OCI-LY1 (cell line): ENCODE measurements around the gene ILF3.

Experiments used
- H2AFZ ChIP-seq: fragments of 200-600 bp; sonication (generic), shearing (Covaris generic); 2 replicates; pipeline ENCODE4 v1.6.0; 2014; ENCODE audit warnings: antibody characterized with exemption, mild to moderate bottlenecking, low read length
- H3F3A ChIP-seq: fragments of 200-600 bp; sonication (generic), shearing (Covaris generic); 2 replicates; pipeline ENCODE4 v1.6.0; 2014; ENCODE audit warnings: mild to moderate bottlenecking, antibody characterized with exemption, low read length, moderate library complexity; ENCODE audit not compliant: insufficient read depth
- H3K27ac ChIP-seq: fragments of 200-600 bp; sonication (generic); 2 replicates; pipeline ENCODE4 v1.5.1; 2014; ENCODE audit warnings: low read length, mixed run types, mild to moderate bottlenecking, low read depth; ENCODE audit not compliant: poor library complexity, severe bottlenecking
- H3K27me3 ChIP-seq: fragments of 200-600 bp; sonication (generic); 2 replicates; pipeline ENCODE4 v1.6.0; 2014; ENCODE audit warnings: antibody characterized with exemption, mild to moderate bottlenecking, low read length, moderate library complexity; ENCODE audit not compliant: insufficient read depth
- H3K36me3 ChIP-seq: fragments of 200-600 bp; sonication (generic); 2 replicates; pipeline ENCODE4 v1.6.1; 2014; ENCODE audit warnings: mild to moderate bottlenecking, antibody characterized with exemption, low read length, moderate library complexity, mixed read lengths; ENCODE audit not compliant: insufficient read depth
- H3K4me1 ChIP-seq: fragments of 200-600 bp; sonication (generic); 2 replicates; pipeline ENCODE4 v1.5.1; 2014; ENCODE audit warnings: mild to moderate bottlenecking, low read length, moderate library complexity; ENCODE audit not compliant: insufficient read depth, severe bottlenecking
- H3K4me2 ChIP-seq: fragments of 200-600 bp; sonication (generic), shearing (Covaris generic); 2 replicates; pipeline ENCODE4 v1.6.1; 2014; ENCODE audit warnings: low read length
- H3K4me3 ChIP-seq: fragments of 200-600 bp; sonication (generic); 2 replicates; pipeline ENCODE4 v1.5.1; 2014; ENCODE audit warnings: low read length, low read depth, mild to moderate bottlenecking, mixed read lengths; ENCODE audit not compliant: poor library complexity, severe bottlenecking
- H3K79me2 ChIP-seq: fragments of 200-600 bp; shearing (Covaris generic); 2 replicates; pipeline ENCODE4 v1.6.1; 2016; ENCODE audit warnings: mixed run types, low read length, mixed read lengths; ENCODE audit not compliant: insufficient read depth
- H3K9ac ChIP-seq: fragments of 200-600 bp; sonication (generic), shearing (Covaris generic); 2 replicates; pipeline ENCODE4 v1.6.1; 2014; ENCODE audit warnings: mild to moderate bottlenecking, low read length, mixed read lengths
- H3K9me2 ChIP-seq: fragments of 200-600 bp; sonication (generic), shearing (Covaris generic); 2 replicates; pipeline ENCODE4 v1.6.1; 2014; ENCODE audit warnings: low read depth, mild to moderate bottlenecking, low read length, mixed read lengths
- H3K9me3 ChIP-seq: fragments of 200-600 bp; shearing (Covaris generic); 2 replicates; pipeline ENCODE4 v1.6.1; 2014; ENCODE audit warnings: low read length, mixed read lengths
- H4K20me1 ChIP-seq: fragments of 200-600 bp; sonication (generic), shearing (Covaris generic); 2 replicates; pipeline ENCODE4 v1.6.0; 2016; ENCODE audit warnings: mild to moderate bottlenecking, low read length; ENCODE audit not compliant: insufficient read depth
- EZH2 ChIP-seq: fragments of 200-600 bp; sonication (generic), shearing (Covaris generic); IDR thresholded peaks from 2 replicates; pipeline ENCODE4 v1.8.0; 2017; ENCODE audit warnings: borderline replicate concordance, mixed run types, mild to moderate bottlenecking, antibody characterized with exemption, low read length, moderate library complexity, mixed read lengths
- TF ChIP-seq, protein P1 (sequence below): fragments of 200-600 bp; sonication (generic), shearing (Covaris generic); IDR thresholded peaks from 2 replicates; pipeline ENCODE4 v1.5.1; 2017; ENCODE audit warnings: mild to moderate bottlenecking, antibody characterized with exemption, low read length, moderate library complexity, mixed read lengths

The ILF3 gene

GRCh38 chr19:10634430-10634829 is 19.7 kb upstream of the ILF3 start:
- Histone ChIP-seq H3K27ac (no peak overlapping the region), H3K27me3 (no peaks in the 10 kb centered on the region), H3K79me2 (no peaks in the 10 kb centered on the region), H3K4me1 (no peaks in the 10 kb centered on the region), H3K9ac (no peak overlapping the region), H4K20me1 (no peaks in the 10 kb centered on the region), H2AFZ (no peak overlapping the region), H3K4me3 (no peak overlapping the region), H3K4me2 (no peak overlapping the region), H3F3A (no peaks in the 10 kb centered on the region), H3K36me3 (peaks cover 79% of the 10 kb centered on the region), H3K9me3 (no peaks in the 10 kb centered on the region), H3K9me2 (no peaks in the 10 kb centered on the region)
- no peak for TF ChIP-seq EZH2
- TF ChIP-seq, protein P1, sequence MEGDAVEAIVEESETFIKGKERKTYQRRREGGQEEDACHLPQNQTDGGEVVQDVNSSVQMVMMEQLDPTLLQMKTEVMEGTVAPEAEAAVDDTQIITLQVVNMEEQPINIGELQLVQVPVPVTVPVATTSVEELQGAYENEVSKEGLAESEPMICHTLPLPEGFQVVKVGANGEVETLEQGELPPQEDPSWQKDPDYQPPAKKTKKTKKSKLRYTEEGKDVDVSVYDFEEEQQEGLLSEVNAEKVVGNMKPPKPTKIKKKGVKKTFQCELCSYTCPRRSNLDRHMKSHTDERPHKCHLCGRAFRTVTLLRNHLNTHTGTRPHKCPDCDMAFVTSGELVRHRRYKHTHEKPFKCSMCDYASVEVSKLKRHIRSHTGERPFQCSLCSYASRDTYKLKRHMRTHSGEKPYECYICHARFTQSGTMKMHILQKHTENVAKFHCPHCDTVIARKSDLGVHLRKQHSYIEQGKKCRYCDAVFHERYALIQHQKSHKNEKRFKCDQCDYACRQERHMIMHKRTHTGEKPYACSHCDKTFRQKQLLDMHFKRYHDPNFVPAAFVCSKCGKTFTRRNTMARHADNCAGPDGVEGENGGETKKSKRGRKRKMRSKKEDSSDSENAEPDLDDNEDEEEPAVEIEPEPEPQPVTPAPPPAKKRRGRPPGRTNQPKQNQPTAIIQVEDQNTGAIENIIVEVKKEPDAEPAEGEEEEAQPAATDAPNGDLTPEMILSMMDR, result no peak

- H2AFZ ChIP-seq, result no peak overlapping the region
- no peak overlapping the region for H3K4me3 ChIP-seq
- H3K4me2 ChIP-seq, result no peak overlapping the region
- H3K9ac ChIP-seq, result no peak overlapping the region
- no peaks in the 10 kb centered on the region for H3K79me2 ChIP-seq
- H3K9me2 ChIP-seq, result no peaks in the 10 kb centered on the region
- H4K20me1 ChIP-seq, result no peaks in the 10 kb centered on the region
- no peaks in the 10 kb centered on the region for H3K4me1 ChIP-seq
- H3F3A ChIP-seq, result no peaks in the 10 kb centered on the region
- no peak for TF ChIP-seq EZH2
- TF ChIP-seq, protein P1, result no peak
- H3K9me3 ChIP-seq, result no peaks in the 10 kb centered on the region
- H3K36me3 ChIP-seq, result peaks cover 82% of the 10 kb centered on the region
- H3K27me3 ChIP-seq, result no peaks in the 10 kb centered on the region
- H3K27ac ChIP-seq, result no peak overlapping the region
These were observed 19.2 kb upstream of the ILF3 start for GRCh38 chr19:10634963-10635362.

- Histone ChIP-seq H3K36me3 (peaks cover 87% of the 10 kb centered on the region), H4K20me1 (no peaks in the 10 kb centered on the region), H3F3A (no peaks in the 10 kb centered on the region), H2AFZ (no peak overlapping the region), H3K9me3 (no peaks in the 10 kb centered on the region), H3K4me1 (no peaks in the 10 kb centered on the region), H3K9me2 (no peaks in the 10 kb centered on the region), H3K4me3 (no peak overlapping the region), H3K27ac (no peak overlapping the region), H3K79me2 (no peaks in the 10 kb centered on the region), H3K27me3 (no peaks in the 10 kb centered on the region), H3K4me2 (no peak overlapping the region), H3K9ac (no peak overlapping the region)
- no peak for TF ChIP-seq EZH2
- TF ChIP-seq, protein P1, result no peak
These were observed 17.7 kb upstream of the ILF3 start for GRCh38 chr19:10636304-10636972.
